Neuronal stem cell (in vitro differentiated cells): ENCODE measurements around the gene RNF4.

ENCODE experiments used
- DNase-seq: peaks from one replicate; pipeline ENCODE4 v3.0.0-alpha.2; 2013; ENCODE audit warnings: low spot score
- H2AFZ ChIP-seq: one replicate; pipeline ENCODE4 v1.6.1; 2013; ENCODE audit warnings: mild to moderate bottlenecking, low read length, inconsistent platforms
- H2AK5ac ChIP-seq: 2 replicates; pipeline ENCODE4 v1.6.1; 2013; ENCODE audit warnings: low read depth, mild to moderate bottlenecking, inconsistent platforms, low read length, moderate library complexity, mixed read lengths
- H2BK120ac ChIP-seq: 2 replicates; pipeline ENCODE4 v1.6.1; 2013; ENCODE audit warnings: low read depth, mild to moderate bottlenecking, inconsistent platforms, low read length, moderate library complexity, mixed read lengths
- H2BK12ac ChIP-seq: one replicate; pipeline ENCODE4 v1.6.1; 2013; ENCODE audit warnings: low read length, inconsistent platforms
- H2BK15ac ChIP-seq: 2 replicates; pipeline ENCODE4 v1.6.1; 2013; ENCODE audit warnings: mild to moderate bottlenecking, low read length, inconsistent platforms, mixed read lengths
- H2BK5ac ChIP-seq: one replicate; pipeline ENCODE4 v1.6.1; 2013; ENCODE audit warnings: inconsistent platforms, mild to moderate bottlenecking, low read length, moderate library complexity
- H3K14ac ChIP-seq: one replicate; pipeline ENCODE4 v1.6.1; 2013; ENCODE audit warnings: low read length, inconsistent platforms
- H3K18ac ChIP-seq: 2 replicates; pipeline ENCODE4 v1.6.1; 2013; ENCODE audit warnings: low read length, inconsistent platforms
- H3K23ac ChIP-seq: 2 replicates; pipeline ENCODE4 v1.6.1; 2013; ENCODE audit warnings: low read depth, mild to moderate bottlenecking, mixed read lengths, low read length, inconsistent platforms; ENCODE audit not compliant: poor library complexity
- H3K27ac ChIP-seq: replicated peaks from 3 replicates; pipeline ENCODE4 v1.5.1; 2013; ENCODE audit warnings: low read length, inconsistent platforms
- H3K27me3 ChIP-seq, 3 experiments: 2 replicates each; pipeline ENCODE4 v1.6.1; 2013; ENCODE audit warnings: low read length in 3 of 3, mild to moderate bottlenecking in 2 of 3, inconsistent platforms in 1 of 3, low read depth in 1 of 3, mixed read lengths in 1 of 3, moderate library complexity in 1 of 3; ENCODE audit not compliant: control insufficient read depth in 3 of 3, insufficient read depth in 3 of 3
- H3K36me3 ChIP-seq, 2 donors: replicated peaks in 1 of 2; 2 replicates each; pipeline ENCODE4 v1.6.1; 2013; ENCODE audit warnings: low read length in 2 of 2; ENCODE audit not compliant: control insufficient read depth in 2 of 2, insufficient read depth in 2 of 2
- H3K4ac ChIP-seq: 2 replicates; pipeline ENCODE4 v1.6.1; 2013; ENCODE audit warnings: inconsistent platforms, mild to moderate bottlenecking, low read length, moderate library complexity
- H3K4me1 ChIP-seq, 2 donors: 1 replicate in 1 of 2; 2 replicates in 1 of 2; pipeline ENCODE4 v1.6.1; 2013; ENCODE audit warnings: low read length in 2 of 2, low read depth in 1 of 2; ENCODE audit not compliant: control insufficient read depth in 2 of 2, insufficient read depth in 1 of 2
- H3K4me2 ChIP-seq: one replicate; pipeline ENCODE4 v1.6.1; 2013; ENCODE audit warnings: mild to moderate bottlenecking, low read length, inconsistent platforms; ENCODE audit not compliant: insufficient read depth, poor library complexity, severe bottlenecking
- H3K4me3 ChIP-seq, 2 donors: 2 replicates each; pipeline ENCODE4 v1.5.1; 2013; ENCODE audit warnings: low read length in 2 of 2, mild to moderate bottlenecking in 2 of 2, inconsistent platforms in 1 of 2, moderate library complexity in 1 of 2
- H3K79me1 ChIP-seq: one replicate; pipeline ENCODE4 v1.6.1; 2013; ENCODE audit warnings: low read depth, mild to moderate bottlenecking, inconsistent platforms, low read length, moderate library complexity
- H3K9ac ChIP-seq: one replicate; pipeline ENCODE4 v1.6.1; 2013; ENCODE audit warnings: mild to moderate bottlenecking, low read depth, low read length, inconsistent platforms; ENCODE audit not compliant: poor library complexity
- H3K9me3 ChIP-seq, 2 donors: replicated peaks in 1 of 2; 2 replicates each; pipeline versions ENCODE3 to v1.6.1; 2013; ENCODE audit warnings: low read length in 2 of 2, mild to moderate bottlenecking in 2 of 2, inconsistent platforms in 1 of 2, low read depth in 1 of 2, mixed read lengths in 1 of 2, moderate library complexity in 1 of 2; ENCODE audit not compliant: control insufficient read depth in 2 of 2, insufficient read depth in 1 of 2
- H4K8ac ChIP-seq: one replicate; pipeline ENCODE4 v1.6.1; 2013; ENCODE audit warnings: low read depth, mild to moderate bottlenecking, inconsistent platforms, low read length, moderate library complexity
- H4K91ac ChIP-seq: one replicate; pipeline ENCODE4 v1.6.1; 2013; ENCODE audit warnings: low read length, low read depth, mild to moderate bottlenecking, inconsistent platforms; ENCODE audit not compliant: poor library complexity
- WGBS, 2 donors: extraction: QIAGEN DNeasy Blood & Tissue Kit; methylation state at CpG; one replicate each; pipeline ENCODE4 v1.1.7; 2013; ENCODE audit warnings: missing lambda C conversion rate in 2 of 2, mixed read lengths in 1 of 2; ENCODE audit not compliant: insufficient read length in 2 of 2, insufficient replicate concordance in 1 of 2; ENCODE audit errors: extremely low coverage in 2 of 2; 5-methylcytosine and 5-hydroxymethylcytosine counted together

RNF4 gene

GRCh38 chr4:2497931-2498330 is 29.0 kb downstream of the RNF4 start:
- Histone ChIP-seq H3K36me3 (peaks cover 49 to 92% of the 10 kb centered on the region in 2 donors), H3K79me1 (peaks cover 12% of the 10 kb centered on the region), H3K4me1 (no peaks in the 10 kb centered on the region), H3K18ac (no peak overlapping the region), H3K27me3 (no peaks in the 10 kb centered on the region), H3K14ac (no peak overlapping the region), H2BK5ac (no peak overlapping the region), H3K9ac (no peak overlapping the region), H4K8ac (no peak overlapping the region), H3K4ac (no peak overlapping the region), H3K27ac (no peak overlapping the region), H2BK15ac (no peak overlapping the region), H3K9me3 (no peaks in the 10 kb centered on the region), H2BK120ac (no peak overlapping the region), H2AFZ (no peak overlapping the region), H3K23ac (no peak overlapping the region), H2AK5ac (no peak overlapping the region), H3K4me3 (no peak overlapping the region), H2BK12ac (no peak overlapping the region), H4K91ac (no peak overlapping the region), H3K4me2 (no peak overlapping the region)
- DNase-seq, result no peak
- WGBS, 2 donors, result no CpG with 5 or more reads among the region's 9 CpGs

- H3K4me2 ChIP-seq, result no peak overlapping the region
- H3K79me1 ChIP-seq, result peaks cover 6% of the 10 kb centered on the region
- H3K9me3 ChIP-seq, result no peaks in the 10 kb centered on the region
- no peaks in the 10 kb centered on the region for H3K4me1 ChIP-seq
- H2BK120ac ChIP-seq, result no peak overlapping the region
- H2AK5ac ChIP-seq, result no peak overlapping the region
- H2BK15ac ChIP-seq, result no peak overlapping the region
- no peak overlapping the region for H4K8ac ChIP-seq
- WGBS, 2 donors, result no CpG with 5 or more reads among the region's 2 CpGs
- no peak overlapping the region for H3K4ac ChIP-seq
- H4K91ac ChIP-seq, result no peak overlapping the region
- no peak overlapping the region for H3K27ac ChIP-seq
- no peak overlapping the region for H3K9ac ChIP-seq
- no peak overlapping the region for H3K4me3 ChIP-seq
- DNase-seq, result no peak
- peaks cover 43 to 89% of the 10 kb centered on the region in 2 donors for H3K36me3 ChIP-seq
- no peak overlapping the region for H3K18ac ChIP-seq
- H3K27me3 ChIP-seq, result no peaks in the 10 kb centered on the region
- H2BK12ac ChIP-seq, result no peak overlapping the region
- H2BK5ac ChIP-seq, result no peak overlapping the region
- H3K23ac ChIP-seq, result no peak overlapping the region
- H2AFZ ChIP-seq, result no peak overlapping the region
- no peak overlapping the region for H3K14ac ChIP-seq
Observed at GRCh38 chr4:2500547-2500946, 31.6 kb downstream of the RNF4 start.

GRCh38 chr4:2501034-2501594 is 32.2 kb downstream of the RNF4 start:
- H4K91ac ChIP-seq, result no peak overlapping the region
- no peaks in the 10 kb centered on the region for H3K27me3 ChIP-seq
- H3K4ac ChIP-seq, result no peak overlapping the region
- H3K4me1 ChIP-seq, result no peaks in the 10 kb centered on the region
- peak overlapping the region; percentile 24 for H3K9ac ChIP-seq
- H2BK120ac ChIP-seq, result no peak overlapping the region
- H2AFZ ChIP-seq, result no peak overlapping the region
- H2BK12ac ChIP-seq, result no peak overlapping the region
- no peak overlapping the region for H3K27ac ChIP-seq
- peaks cover 44 to 90% of the 10 kb centered on the region in 2 donors for H3K36me3 ChIP-seq
- no peak overlapping the region for H3K4me3 ChIP-seq
- H4K8ac ChIP-seq, result no peak overlapping the region
- no peak overlapping the region for H3K4me2 ChIP-seq
- H3K9me3 ChIP-seq, result no peaks in the 10 kb centered on the region
- H3K14ac ChIP-seq, result no peak overlapping the region
- no peak overlapping the region for H2AK5ac ChIP-seq
- no peak overlapping the region for H2BK15ac ChIP-seq
- DNase-seq, result no peak
- H3K18ac ChIP-seq, result no peak overlapping the region
- no peak overlapping the region for H3K23ac ChIP-seq
- no peak overlapping the region for H2BK5ac ChIP-seq
- H3K79me1 ChIP-seq, result peaks cover 6% of the 10 kb centered on the region
- WGBS, 2 donors, result no CpG with 5 or more reads among the region's 7 CpGs

- Histone ChIP-seq H3K4ac (no peak overlapping the region), H2BK5ac (no peak overlapping the region), H3K36me3 (peaks cover 34 to 87% of the 10 kb centered on the region in 2 donors), H3K18ac (no peak overlapping the region), H3K79me1 (peaks cover 5% of the 10 kb centered on the region), H3K4me2 (no peak overlapping the region), H2BK15ac (no peak overlapping the region), H3K27me3 (no peaks in the 10 kb centered on the region), H3K9ac (no peak overlapping the region), H3K9me3 (no peaks in the 10 kb centered on the region), H2BK120ac (no peak overlapping the region), H2BK12ac (no peak overlapping the region), H3K14ac (no peak overlapping the region), H2AK5ac (no peak overlapping the region), H4K91ac (no peak overlapping the region), H3K23ac (no peak overlapping the region), H3K4me3 (no peak overlapping the region), H4K8ac (no peak overlapping the region), H3K27ac (no peak overlapping the region), H2AFZ (no peak overlapping the region), H3K4me1 (no peaks in the 10 kb centered on the region)
- WGBS, 2 donors, result no CpG with 5 or more reads among the region's 5 CpGs
- DNase-seq, result no peak
Observed at GRCh38 chr4:2503809-2504208, 34.9 kb downstream of the RNF4 start.
